Psoas muscle (tissue), 8 donors: ENCODE results near the gene RAF1. TPM values are rescaled to one million over a fixed set of nuclear protein-coding genes. Genes with fewer than 3 reads are reported as not detected.

Source experiments
- ATAC-seq, 4 donors: fragments of 200-7000 bp; cut with Tn5 transposase; one replicate each; pipeline ENCODE4 v1.9.1; 2020; ENCODE audit warnings: moderate library complexity in 3 of 4, mild to moderate bottlenecking in 2 of 4
- DNase-seq, 2 donors: peaks; one replicate each; pipeline ENCODE4 v3.0.0-alpha.2; 2020
- H3K27ac ChIP-seq: fragments of 200-600 bp; one replicate; pipeline ENCODE4 v1.8.0; 2022
- H3K27me3 ChIP-seq, 3 donors: fragments of 200-600 bp in 1 of 3; one replicate each; pipeline versions ENCODE4 v1.6.1 to v1.8.0; 2013 to 2022; ENCODE audit warnings: low read length in 2 of 3, mild to moderate bottlenecking in 2 of 3, moderate library complexity in 1 of 3; ENCODE audit not compliant: insufficient read depth in 3 of 3
- H3K36me3 ChIP-seq, 2 donors: fragments of 200-600 bp in 1 of 2; one replicate each; pipeline versions ENCODE4 v1.6.1 to v1.8.0; 2013 to 2022; ENCODE audit warnings: low read depth in 1 of 2, mild to moderate bottlenecking in 1 of 2, moderate library complexity in 1 of 2; ENCODE audit not compliant: insufficient read depth in 1 of 2
- H3K4me1 ChIP-seq: fragments of 200-600 bp; one replicate; pipeline ENCODE4 v1.8.0; 2022
- H3K4me3 ChIP-seq: fragments of 200-600 bp; one replicate; pipeline ENCODE4 v1.8.0; 2022; ENCODE audit warnings: mild to moderate bottlenecking
- H3K9me3 ChIP-seq: fragments of 200-600 bp; one replicate; pipeline ENCODE4 v1.8.0; 2022
- WGBS, 3 donors: extraction: QIAGEN DNeasy Blood & Tissue Kit; methylation state at CpG; one replicate each; pipeline versions ENCODE4 v1.1.6 to v1.1.7; 2013; 5-methylcytosine and 5-hydroxymethylcytosine counted together
- intact Hi-C, 2 donors: fragments of 100-400 bp; cut with DNase I; formaldehyde crosslinking; loops; one replicate each; pipeline versions ENCODE4 v1.11.0 to v1.14.2; 2022
- polyA plus RNA-seq, 3 donors: library from polyadenylated mRNA; stranded (reverse); fragments of 200-250 nt; gene quantifications; one replicate each; pipeline ENCODE4 v1.2.3, GENCODE V29; 2013
- total RNA-seq, 4 donors: library from RNA; stranded (reverse); fragmentation: NEBNext Ultra II Directional in 2 of 4; extraction: Animal tissue kit (Norgen Biotek cat#: 25700) in 2 of 4; gene quantifications; one replicate each; pipeline versions ENCODE4 v1.2.1 to v1.2.4, GENCODE V29; 2021 to 2023
- TF ChIP-seq, protein P1 (sequence below): fragments of 200-600 bp; IDR thresholded peaks from one replicate; pipeline ENCODE4 v1.8.0; 2022; ENCODE audit warnings: antibody characterized with exemption
- donor health status: healthy with polysubstance abuse.
- donor health status: DM: no; HTN: no; CAD: no; lungs with moderate emphysema.
- donor health status: Bipolar disorder and iron deficiency.
- donor health status: healthy.
- donor health status: DM: yes; HTN: yes; CAD: no.
- donor health status: DM: no; HTN: no; CAD: no.
- donor health status: DM: no; HTN: no; CAD: no.
- donor health status: DM: yes; HTN: yes; CAD: no.

RAF1 gene
- total and polyA plus RNA-seq, 7 donors: 87.2 to 391 (median 155) TPM

GRCh38 chr3:12692444-12692843 is 28.5 kb upstream of the RAF1 start:
- no peak for ATAC-seq
- no peaks in the 10 kb centered on the region for H3K36me3 ChIP-seq
- WGBS, 3 donors: 90 to 92% (median 91%) methylated on average over 8 of the region's 8 CpGs
- TF ChIP-seq, protein P1, sequence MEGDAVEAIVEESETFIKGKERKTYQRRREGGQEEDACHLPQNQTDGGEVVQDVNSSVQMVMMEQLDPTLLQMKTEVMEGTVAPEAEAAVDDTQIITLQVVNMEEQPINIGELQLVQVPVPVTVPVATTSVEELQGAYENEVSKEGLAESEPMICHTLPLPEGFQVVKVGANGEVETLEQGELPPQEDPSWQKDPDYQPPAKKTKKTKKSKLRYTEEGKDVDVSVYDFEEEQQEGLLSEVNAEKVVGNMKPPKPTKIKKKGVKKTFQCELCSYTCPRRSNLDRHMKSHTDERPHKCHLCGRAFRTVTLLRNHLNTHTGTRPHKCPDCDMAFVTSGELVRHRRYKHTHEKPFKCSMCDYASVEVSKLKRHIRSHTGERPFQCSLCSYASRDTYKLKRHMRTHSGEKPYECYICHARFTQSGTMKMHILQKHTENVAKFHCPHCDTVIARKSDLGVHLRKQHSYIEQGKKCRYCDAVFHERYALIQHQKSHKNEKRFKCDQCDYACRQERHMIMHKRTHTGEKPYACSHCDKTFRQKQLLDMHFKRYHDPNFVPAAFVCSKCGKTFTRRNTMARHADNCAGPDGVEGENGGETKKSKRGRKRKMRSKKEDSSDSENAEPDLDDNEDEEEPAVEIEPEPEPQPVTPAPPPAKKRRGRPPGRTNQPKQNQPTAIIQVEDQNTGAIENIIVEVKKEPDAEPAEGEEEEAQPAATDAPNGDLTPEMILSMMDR: no peak
- intact Hi-C loops: no loop called here
- no peaks in the 10 kb centered on the region for H3K9me3 ChIP-seq
- no peak overlapping the region for H3K4me3 ChIP-seq
- no peaks in the 10 kb centered on the region for H3K27me3 ChIP-seq
- no peak for DNase-seq
- peak overlapping the region; percentile 84 for H3K27ac ChIP-seq
- H3K4me1 ChIP-seq: peaks cover 14% of the 10 kb centered on the region

DNA sequence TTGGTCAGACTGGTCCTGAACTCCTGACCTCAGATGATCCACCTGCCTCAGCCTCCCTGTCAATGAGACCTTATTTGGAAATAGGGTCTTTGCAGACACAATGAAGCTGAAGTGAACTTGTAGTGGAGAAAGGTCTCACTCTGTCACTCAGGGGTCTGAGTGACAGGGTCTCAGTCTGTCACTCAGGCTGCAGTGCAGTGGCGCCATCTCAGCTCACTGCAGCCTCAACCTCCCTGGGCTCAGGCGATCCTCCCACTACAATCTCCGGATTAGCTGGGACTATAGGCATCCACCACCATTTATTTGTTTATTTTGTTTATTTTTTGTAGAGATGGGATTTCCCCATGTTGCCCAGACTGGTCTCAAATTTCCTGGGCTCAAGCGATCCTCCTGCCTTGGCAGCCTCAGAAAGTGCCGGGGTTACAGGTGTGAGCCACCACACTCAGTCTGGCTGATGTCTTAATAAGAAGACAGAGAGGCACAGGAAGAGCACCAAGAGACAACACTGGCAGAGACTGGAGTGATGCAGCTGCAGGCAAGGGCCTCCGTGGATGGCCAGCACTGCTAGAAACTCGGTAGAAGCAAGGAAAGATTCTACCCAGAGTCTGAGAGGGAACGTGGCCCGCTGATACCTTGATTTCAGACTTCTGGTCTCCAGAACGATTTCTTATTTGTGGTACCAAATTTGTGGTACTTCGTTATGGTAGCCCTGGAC is 26.2 kb upstream of the RAF1 start:
- no peak overlapping the region for H3K4me3 ChIP-seq
- H3K9me3 ChIP-seq: no peaks in the 10 kb centered on the region
- DNase-seq (no peak), ATAC-seq (no peak)
- no peaks in the 10 kb centered on the region for H3K27me3 ChIP-seq
- intact Hi-C loops: no loop called here
- TF ChIP-seq, protein P1: no peak
- no peaks in the 10 kb centered on the region for H3K36me3 ChIP-seq
- no peak overlapping the region for H3K27ac ChIP-seq
- H3K4me1 ChIP-seq: peaks cover 13% of the 10 kb centered on the region
- WGBS, 3 donors: 65 to 70% (median 65%) methylated on average over 11 of the region's 11 CpGs

GRCh38 chr3:12687948-12688347 is 24.0 kb upstream of the RAF1 start:
- ATAC-seq (no peak), DNase-seq (no peak)
- WGBS, 3 donors: 33 to 44% (median 41%) methylated on average over 4 of the region's 4 CpGs
- TF ChIP-seq, protein P1: no peak
- Histone ChIP-seq H3K4me3 (no peak overlapping the region), H3K27me3 (no peaks in the 10 kb centered on the region), H3K27ac (no peak overlapping the region), H3K36me3 (no peaks in the 10 kb centered on the region), H3K9me3 (no peaks in the 10 kb centered on the region), H3K4me1 (no peaks in the 10 kb centered on the region)
- intact Hi-C loops: no loop called here

GRCh38 chr3:12686096-12686495 is 22.2 kb upstream of the RAF1 start:
- no peaks in the 10 kb centered on the region for H3K27me3 ChIP-seq
- H3K27ac ChIP-seq: no peak overlapping the region
- TF ChIP-seq, protein P1: no peak
- H3K9me3 ChIP-seq: no peaks in the 10 kb centered on the region
- ATAC-seq: no peak
- DNase-seq: no peak
- peaks cover 14% of the 10 kb centered on the region for H3K4me1 ChIP-seq
- H3K36me3 ChIP-seq: no peaks in the 10 kb centered on the region
- WGBS, 3 donors: 81 to 87% (median 81%) methylated on average over 3 of the region's 3 CpGs
- no peak overlapping the region for H3K4me3 ChIP-seq
- intact Hi-C loops: no loop called here

GRCh38 chr3:12681943-12682390 is 18.1 kb upstream of the RAF1 start:
- WGBS, 3 donors: 80 to 92% (median 84%) methylated on average over 1 of the region's 1 CpG

More at GRCh38 chr3:12681943-12682390, 18.1 kb upstream of the RAF1 start:
- Histone ChIP-seq H3K9me3 (no peaks in the 10 kb centered on the region), H3K4me1 (peaks cover 23% of the 10 kb centered on the region), H3K27ac (peak overlapping the region; percentile 61), H3K4me3 (no peak overlapping the region), H3K36me3 (no peaks in the 10 kb centered on the region), H3K27me3 (no peaks in the 10 kb centered on the region)
- TF ChIP-seq, protein P1: no peak
- DNase-seq (no peak), ATAC-seq (peak; percentile 34 to 44 (median 40))
- intact Hi-C loops: no loop called here
